GM12873 (cell line): ENCODE measurements around the gene PAPPA2.

Experiments
- CTCF ChIP-seq: IDR thresholded peaks from 2 replicates; pipeline ENCODE4 v1.5.1; 2012; ENCODE audit warnings: low read depth, mild to moderate bottlenecking, moderate library complexity, low read length, control low read depth; ENCODE audit not compliant: insufficient read depth; ENCODE audit errors: missing control alignments

The PAPPA2 gene

GRCh38 chr1:176754676-176755075 lies 291.7 kb downstream of the PAPPA2 start:
- TF ChIP-seq CTCF = no peak

- no peak for TF ChIP-seq CTCF
Measured at GRCh38 chr1:176765608-176766007, 302.6 kb downstream of the PAPPA2 start.

GRCh38 chr1:176766779-176767178 lies 303.8 kb downstream of the PAPPA2 start:
- no peak for TF ChIP-seq CTCF

DNA sequence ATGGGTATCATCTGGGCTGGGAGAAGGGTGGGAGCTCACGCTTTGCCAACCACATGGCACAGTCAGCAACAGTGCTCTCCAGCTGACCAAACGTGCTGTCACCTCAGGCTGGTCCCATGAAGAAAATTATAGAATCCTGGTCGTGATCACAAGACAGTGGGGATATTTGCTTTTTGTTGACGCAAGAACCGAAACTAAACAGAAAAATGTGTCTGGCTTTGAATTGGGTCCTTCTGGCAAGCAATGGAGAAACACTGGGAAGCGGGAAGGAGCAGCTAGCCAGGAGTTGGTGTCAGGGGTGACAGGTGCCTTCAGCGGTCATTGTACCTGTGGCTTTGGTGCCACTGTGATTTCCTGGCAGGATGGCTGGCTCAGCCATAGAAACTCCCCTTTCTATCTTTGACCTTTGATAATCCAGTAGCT lies 304.8 kb downstream of the PAPPA2 start:
- no peak for TF ChIP-seq CTCF

DNA sequence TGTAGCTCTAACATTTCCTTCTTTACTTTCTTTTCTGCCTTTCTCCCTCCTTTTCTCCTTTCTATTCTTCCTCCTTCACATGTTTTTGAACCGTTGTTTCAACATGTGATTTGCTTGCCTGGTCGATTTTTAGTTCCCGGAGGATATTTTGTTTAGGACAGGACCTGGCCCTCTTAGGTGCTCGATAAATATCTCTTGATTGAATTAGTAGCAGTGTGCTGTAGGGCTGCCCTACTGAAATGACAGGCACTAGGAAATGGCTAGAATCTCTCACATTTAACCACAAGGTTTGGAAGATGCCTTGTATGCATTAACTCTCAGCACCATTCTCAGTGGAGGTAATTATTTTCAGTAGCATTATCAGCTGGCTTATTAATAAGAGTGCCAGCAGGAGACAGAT lies 305.6 kb downstream of the PAPPA2 start:
- TF ChIP-seq CTCF = no peak

GRCh38 chr1:176770066-176770465 lies 307.1 kb downstream of the PAPPA2 start:
- TF ChIP-seq CTCF = no peak

- TF ChIP-seq CTCF = no peak
Measured at GRCh38 chr1:176773038-176773437, 310.1 kb downstream of the PAPPA2 start.
